Small intestine (tissue), 7 donors: ENCODE results near the gene EML1. TPM values are rescaled to one million over a fixed set of nuclear protein-coding genes. Genes with fewer than 3 reads are reported as not detected.

Experiments
- DNase-seq, 2 donors: peaks; one replicate each; pipeline versions ENCODE4 v3.0.0 to v3.0.0-alpha.2; 2013
- FAIRE-seq: peaks from 2 replicates; lab custom pipeline; 2012; peaks lifted over from hg19 to GRCh38; lab: Jason Lieb, UNC
- H3K27ac ChIP-seq, 3 donors: one replicate each; pipeline ENCODE4 v1.5.1; 2013; ENCODE audit warnings: low read length in 2 of 3, mild to moderate bottlenecking in 2 of 3, control low read depth in 1 of 3, inconsistent platforms in 1 of 3, low read depth in 1 of 3, moderate library complexity in 1 of 3
- H3K27me3 ChIP-seq, 3 donors: one replicate each; pipeline ENCODE4 v1.6.1; 2013; ENCODE audit warnings: low read length in 3 of 3, inconsistent platforms in 1 of 3; ENCODE audit not compliant: control insufficient read depth in 3 of 3, insufficient read depth in 3 of 3
- H3K36me3 ChIP-seq, 3 donors: one replicate each; pipeline ENCODE4 v1.6.1; 2013; ENCODE audit warnings: low read length in 3 of 3, inconsistent platforms in 1 of 3, low read depth in 1 of 3, mild to moderate bottlenecking in 1 of 3, moderate library complexity in 1 of 3; ENCODE audit not compliant: control insufficient read depth in 3 of 3, insufficient read depth in 2 of 3
- H3K4me1 ChIP-seq, 3 donors: one replicate each; pipeline ENCODE4 v1.6.1; 2013; ENCODE audit warnings: low read length in 2 of 3, inconsistent platforms in 1 of 3, low read depth in 1 of 3, mild to moderate bottlenecking in 1 of 3, moderate library complexity in 1 of 3; ENCODE audit not compliant: control insufficient read depth in 3 of 3, insufficient read depth in 2 of 3
- H3K4me3 ChIP-seq, 3 donors: one replicate each; pipeline ENCODE4 v1.5.1; 2013; ENCODE audit warnings: low read length in 3 of 3, control low read depth in 1 of 3, inconsistent platforms in 1 of 3, low read depth in 1 of 3, mild to moderate bottlenecking in 1 of 3, moderate library complexity in 1 of 3
- H3K9me3 ChIP-seq, 2 donors: one replicate each; pipeline ENCODE4 v1.6.1; 2013; ENCODE audit warnings: low read depth in 1 of 2, low read length in 1 of 2; ENCODE audit not compliant: control insufficient read depth in 2 of 2, insufficient read depth in 1 of 2
- WGBS, 3 donors: extraction: QIAGEN DNeasy Blood & Tissue Kit; methylation state at CpG; one replicate each; pipeline ENCODE4 v1.1.7; 2013; 5-methylcytosine and 5-hydroxymethylcytosine counted together
- polyA plus RNA-seq, 4 donors: library from polyadenylated mRNA; stranded (reverse) in 3 of 4; unstranded in 1 of 4; fragments of 200-250 nt in 3 of 4; fragments of 120-200 nt in 1 of 4; gene quantifications; one replicate each; pipeline versions ENCODE4 v1.2.1 to v1.2.3, GENCODE V29; 2013
- donor health status: healthy with polysubstance abuse.
- donor health status: control.
- donor health status: control.
- donor health status: Bipolar disorder and iron deficiency.
- donor health status: healthy.

The EML1 gene
- polyA plus RNA-seq, 4 donors: 0.22 to 20.7 (median 5.8) TPM

DNA sequence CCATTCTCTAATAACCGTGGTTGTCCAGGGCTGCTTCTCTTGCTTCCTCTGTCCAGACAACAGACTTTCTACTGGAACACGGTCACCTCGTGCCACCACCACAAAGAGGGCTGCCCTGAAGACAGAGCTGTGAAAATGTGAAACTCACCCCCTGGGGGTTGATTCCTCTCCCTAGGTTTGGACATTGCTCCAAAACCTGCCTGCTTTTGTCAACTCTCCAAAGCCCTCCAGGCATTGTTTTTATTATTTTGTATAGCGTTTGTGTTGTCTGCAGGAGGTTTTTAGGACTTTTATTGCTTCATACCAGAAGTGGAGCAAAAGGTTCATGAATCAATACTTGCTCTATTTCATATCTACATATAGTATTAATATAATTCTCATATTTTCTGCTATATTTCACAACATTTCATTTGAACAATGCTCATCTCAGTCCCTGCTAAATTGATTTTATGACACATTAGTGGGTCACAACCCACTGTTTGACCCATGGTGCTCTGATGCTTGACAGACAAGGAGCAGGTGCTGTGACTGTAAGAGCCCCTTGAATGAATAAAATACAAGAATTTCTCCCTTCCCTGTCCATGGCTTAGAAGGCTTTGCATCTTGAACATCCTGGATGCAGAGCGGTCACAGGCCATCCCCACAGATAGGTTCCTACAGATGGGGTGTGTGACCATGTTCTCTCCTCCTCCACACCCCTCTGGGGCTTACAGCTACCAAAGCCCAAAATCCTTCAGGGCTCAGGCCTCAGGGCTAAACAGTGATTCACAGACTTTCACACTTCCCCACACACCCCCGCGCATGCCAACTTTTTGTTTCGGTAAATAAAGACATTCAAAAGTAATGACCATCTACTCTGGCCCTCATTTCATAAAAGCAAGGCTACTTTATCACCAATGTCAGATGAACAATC lies 20.6 kb upstream of the EML1 start:
- Histone ChIP-seq H3K36me3 (no peaks in the 10 kb centered on the region), H3K9me3 (peaks cover 0 to 5% of the 10 kb centered on the region in 2 donors), H3K4me1 (no peaks in the 10 kb centered on the region), H3K27me3 (peaks cover 0 to 3% (median 0%) of the 10 kb centered on the region in 3 donors), H3K4me3 (no peak overlapping the region), H3K27ac (no peak overlapping the region)
- 84 to 85% (median 85%) methylated on average over 8 of the region's 8 CpGs for WGBS, 3 donors
- DNase-seq (no peak), FAIRE-seq (no peak)

DNA sequence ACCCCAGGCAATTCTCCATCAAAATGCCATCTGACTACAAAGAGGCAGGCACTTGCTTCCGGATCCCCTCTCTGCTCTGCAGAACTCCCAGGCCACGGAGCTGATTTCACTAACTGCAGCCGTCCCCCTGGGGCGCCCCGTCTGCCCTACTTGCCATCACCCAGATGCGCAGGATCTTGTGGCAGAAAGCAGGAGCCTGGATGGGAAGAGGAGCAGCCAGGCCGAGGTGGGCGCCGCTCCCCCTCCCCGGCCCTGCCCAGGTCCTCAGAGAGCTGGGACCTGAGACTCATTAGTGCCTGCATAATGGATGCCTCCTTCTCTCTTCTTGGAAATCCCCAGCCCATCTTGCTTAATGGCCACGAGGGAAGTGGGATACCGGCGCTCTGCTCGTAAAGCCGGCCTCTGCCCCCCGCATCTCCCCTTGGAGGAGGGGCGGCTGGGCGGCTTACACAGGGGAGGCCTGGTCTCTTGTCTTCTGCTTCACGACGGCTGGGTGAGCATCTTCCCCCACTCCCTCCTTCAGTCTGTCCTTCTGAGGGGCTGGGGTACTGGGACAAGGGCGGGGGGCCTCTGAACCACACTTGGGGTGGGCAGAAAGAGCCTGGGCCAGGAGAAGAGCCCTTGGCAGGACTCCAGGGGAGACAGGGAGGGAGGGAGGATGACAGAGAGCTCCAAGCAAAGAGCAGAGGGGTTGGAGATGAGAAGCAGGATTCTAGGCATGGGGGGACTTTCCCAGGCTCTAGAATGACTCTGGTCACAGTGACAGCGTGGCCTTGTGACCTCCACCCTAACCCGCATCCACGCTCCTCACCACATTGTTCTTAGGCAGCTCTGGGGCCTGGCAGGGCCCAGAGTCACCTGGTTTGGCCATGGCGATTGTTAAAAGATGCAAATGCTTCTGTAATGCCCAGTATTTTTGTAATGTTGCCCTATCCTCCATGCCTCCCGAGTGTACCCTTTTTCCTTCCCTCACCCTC lies 19.4 kb upstream of the EML1 start:
- no peak for DNase-seq

DNA sequence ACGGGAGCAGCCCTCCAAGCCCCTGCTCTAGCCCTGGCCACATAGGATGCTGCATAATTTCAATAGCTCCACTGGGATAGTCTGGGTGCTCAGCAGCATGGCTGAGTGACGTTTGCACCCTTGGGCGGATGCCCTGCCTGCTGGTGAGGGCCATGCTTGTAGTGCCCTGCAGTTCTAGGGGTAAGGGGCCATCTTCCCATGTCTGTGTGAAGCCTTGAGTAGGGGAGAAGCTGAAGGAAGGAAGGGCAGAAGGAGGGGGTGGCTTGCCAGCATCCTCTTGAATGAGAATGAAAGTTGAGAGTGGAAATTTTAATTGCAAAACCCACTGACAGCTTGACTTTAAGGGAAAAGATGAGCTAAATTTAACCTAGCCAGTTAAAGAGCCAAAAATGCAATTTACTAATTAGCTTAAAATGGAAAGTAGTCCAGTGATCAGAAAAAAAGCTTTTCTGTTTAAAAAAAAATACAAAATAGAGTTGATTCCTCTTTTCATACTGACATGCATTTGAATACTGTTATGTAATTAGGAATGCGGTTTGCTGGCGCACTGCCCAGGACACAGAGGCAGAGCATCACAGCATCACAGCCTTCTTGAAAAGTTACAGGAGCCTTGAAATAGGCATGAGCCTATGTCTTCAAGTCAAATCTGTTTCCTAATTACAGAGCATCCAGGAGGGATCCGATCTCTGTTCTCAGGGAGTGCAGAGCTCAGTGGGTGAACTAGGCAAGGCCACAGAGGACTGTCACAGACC lies 18.5 kb upstream of the EML1 start:
- 53 to 62% (median 61%) methylated on average over 6 of the region's 6 CpGs for WGBS, 3 donors
- H3K4me3 ChIP-seq: no peak overlapping the region
- H3K36me3 ChIP-seq: no peaks in the 10 kb centered on the region
- H3K9me3 ChIP-seq: peaks cover 0 to 7% of the 10 kb centered on the region in 2 donors
- no peak for FAIRE-seq
- no peaks in the 10 kb centered on the region for H3K4me1 ChIP-seq
- H3K27me3 ChIP-seq: no peaks in the 10 kb centered on the region
- no peak overlapping the region for H3K27ac ChIP-seq
- DNase-seq: no peak

More for the DNA sequence above, 19.4 kb upstream of the EML1 start:
- H3K4me1 ChIP-seq: no peaks in the 10 kb centered on the region
- no peak overlapping the region for H3K27ac ChIP-seq
- H3K27me3 ChIP-seq: no peaks in the 10 kb centered on the region
- no peak for FAIRE-seq
- H3K9me3 ChIP-seq: peaks cover 0 to 5% of the 10 kb centered on the region in 2 donors
- H3K36me3 ChIP-seq: no peaks in the 10 kb centered on the region
- 82 to 88% (median 85%) methylated on average over 26 of the region's 26 CpGs for WGBS, 3 donors
- no peak overlapping the region for H3K4me3 ChIP-seq

DNA sequence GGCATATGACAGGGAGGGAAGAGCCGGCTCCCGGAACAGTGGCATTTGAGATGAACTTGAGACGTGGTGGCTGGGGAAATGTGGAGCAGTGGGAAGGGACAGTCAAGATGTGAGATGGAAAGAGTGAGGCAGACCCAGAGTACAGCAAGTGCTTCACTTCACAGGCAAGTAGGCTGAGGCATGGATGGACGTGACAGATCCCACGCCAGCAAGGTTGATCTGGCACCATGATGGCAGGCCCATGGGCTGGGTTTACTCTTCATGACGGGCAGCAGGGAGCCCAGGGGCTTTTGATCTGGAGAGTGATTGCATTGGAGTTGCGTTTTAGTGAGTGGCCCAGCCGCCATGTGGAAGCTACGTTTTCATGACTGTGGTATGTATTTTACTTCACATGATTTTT lies 17.9 kb upstream of the EML1 start:
- WGBS, 3 donors: 80 to 84% (median 81%) methylated on average over 9 of the region's 9 CpGs
- Histone ChIP-seq H3K4me1 (no peaks in the 10 kb centered on the region), H3K36me3 (no peaks in the 10 kb centered on the region), H3K27me3 (no peaks in the 10 kb centered on the region), H3K4me3 (no peak overlapping the region), H3K27ac (no peak overlapping the region), H3K9me3 (peaks cover 0 to 10% of the 10 kb centered on the region in 2 donors)
- no peak for FAIRE-seq
- DNase-seq: no peak

DNA sequence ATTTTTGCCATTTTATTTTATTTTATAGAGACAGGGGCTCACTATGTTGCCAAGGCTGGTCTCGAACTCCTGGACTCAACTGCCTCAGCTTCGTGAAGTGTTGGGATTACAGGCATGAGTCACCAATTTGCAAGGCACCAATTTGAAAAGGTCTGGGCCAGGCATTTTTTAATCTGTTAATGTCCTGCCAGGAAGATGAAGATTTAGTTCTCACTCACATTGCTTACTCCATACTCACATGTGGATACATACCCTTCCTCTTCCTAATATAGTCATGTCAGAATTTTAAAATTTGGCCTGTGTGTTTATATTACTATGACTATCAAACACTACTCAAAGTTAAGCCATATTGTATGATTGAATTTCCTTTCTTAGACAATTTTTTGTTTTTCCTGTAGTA lies 15.3 kb upstream of the EML1 start:
- H3K27me3 ChIP-seq: no peaks in the 10 kb centered on the region
- H3K4me1 ChIP-seq: no peaks in the 10 kb centered on the region
- peaks cover 0 to 10% of the 10 kb centered on the region in 2 donors for H3K9me3 ChIP-seq
- no peaks in the 10 kb centered on the region for H3K36me3 ChIP-seq
- FAIRE-seq (no peak), DNase-seq (no peak)
- no peak overlapping the region for H3K27ac ChIP-seq
- H3K4me3 ChIP-seq: no peak overlapping the region
- 79 to 83% (median 79%) methylated on average over 2 of the region's 2 CpGs for whole genome bisulfite sequencing, 3 donors

DNA sequence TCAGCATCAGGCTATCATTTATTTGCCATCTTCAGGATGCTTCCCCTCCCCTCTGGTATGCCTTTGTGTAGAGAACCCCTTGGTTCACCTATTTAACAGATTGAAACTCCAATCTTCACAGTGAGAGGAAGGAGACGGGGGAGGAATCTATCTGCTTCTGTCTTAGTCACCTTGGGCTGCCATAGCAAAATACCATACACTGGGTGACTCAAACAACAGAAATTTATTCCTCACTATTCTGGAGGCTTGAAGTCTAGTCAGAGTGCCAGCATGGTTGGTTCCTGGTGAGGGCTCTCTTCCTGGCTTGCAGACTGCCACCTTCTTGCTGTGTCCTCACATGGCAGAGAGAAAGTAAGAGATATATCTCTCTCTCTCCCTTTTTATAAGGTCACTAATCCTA lies 13.5 kb upstream of the EML1 start:
- peaks cover 0 to 10% of the 10 kb centered on the region in 2 donors for H3K9me3 ChIP-seq
- H3K36me3 ChIP-seq: no peaks in the 10 kb centered on the region
- peaks cover 0 to 3% (median 2%) of the 10 kb centered on the region in 3 donors for H3K4me1 ChIP-seq
- DNase-seq (no peak), FAIRE-seq (no peak)
- 88 to 96% (median 90%) methylated on average over 1 of the region's 1 CpG for WGBS, 3 donors
- no peak overlapping the region for H3K4me3 ChIP-seq
- H3K27ac ChIP-seq: no peak overlapping the region
- H3K27me3 ChIP-seq: no peaks in the 10 kb centered on the region

DNA sequence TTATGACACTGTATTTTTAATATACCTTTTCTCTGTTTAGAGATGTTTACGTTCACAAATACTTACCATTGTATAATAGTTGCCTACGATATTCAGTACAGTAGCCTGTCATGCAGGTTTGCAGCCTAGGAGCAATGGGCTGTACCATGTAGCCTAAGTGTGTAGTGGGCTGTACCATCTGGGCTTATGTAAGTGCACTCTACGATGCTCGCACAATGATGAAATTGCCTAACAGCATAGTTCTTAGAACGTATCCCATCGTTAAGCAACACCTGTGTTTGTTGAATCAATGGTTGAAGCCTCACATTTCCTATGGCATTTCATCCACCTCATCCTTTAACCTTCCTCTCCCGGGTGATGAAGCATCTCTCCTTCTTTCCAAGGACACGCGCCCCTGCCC lies 12.5 kb upstream of the EML1 start:
- peaks cover 0 to 10% of the 10 kb centered on the region in 2 donors for H3K9me3 ChIP-seq
- no peak for DNase-seq
- H3K4me3 ChIP-seq: no peak overlapping the region
- peaks cover 0 to 5% (median 2%) of the 10 kb centered on the region in 3 donors for H3K4me1 ChIP-seq
- H3K36me3 ChIP-seq: no peaks in the 10 kb centered on the region
- H3K27me3 ChIP-seq: no peaks in the 10 kb centered on the region
- 86 to 89% (median 87%) methylated on average over 9 of the region's 9 CpGs for WGBS, 3 donors
- no peak for FAIRE-seq
- no peak overlapping the region for H3K27ac ChIP-seq
